ENCODE results near the gene CCDC27. TPM values are rescaled to one million over a fixed set of nuclear protein-coding genes. Genes with fewer than 3 reads are reported as not detected.

Gene CCDC27
- total and polyA plus RNA-seq, 2 of the 8 experiments (the other 6 are each of a cell fraction or from before 2014, with no cell fraction given) = 0.15 TPM; not detected in 1

DNA sequence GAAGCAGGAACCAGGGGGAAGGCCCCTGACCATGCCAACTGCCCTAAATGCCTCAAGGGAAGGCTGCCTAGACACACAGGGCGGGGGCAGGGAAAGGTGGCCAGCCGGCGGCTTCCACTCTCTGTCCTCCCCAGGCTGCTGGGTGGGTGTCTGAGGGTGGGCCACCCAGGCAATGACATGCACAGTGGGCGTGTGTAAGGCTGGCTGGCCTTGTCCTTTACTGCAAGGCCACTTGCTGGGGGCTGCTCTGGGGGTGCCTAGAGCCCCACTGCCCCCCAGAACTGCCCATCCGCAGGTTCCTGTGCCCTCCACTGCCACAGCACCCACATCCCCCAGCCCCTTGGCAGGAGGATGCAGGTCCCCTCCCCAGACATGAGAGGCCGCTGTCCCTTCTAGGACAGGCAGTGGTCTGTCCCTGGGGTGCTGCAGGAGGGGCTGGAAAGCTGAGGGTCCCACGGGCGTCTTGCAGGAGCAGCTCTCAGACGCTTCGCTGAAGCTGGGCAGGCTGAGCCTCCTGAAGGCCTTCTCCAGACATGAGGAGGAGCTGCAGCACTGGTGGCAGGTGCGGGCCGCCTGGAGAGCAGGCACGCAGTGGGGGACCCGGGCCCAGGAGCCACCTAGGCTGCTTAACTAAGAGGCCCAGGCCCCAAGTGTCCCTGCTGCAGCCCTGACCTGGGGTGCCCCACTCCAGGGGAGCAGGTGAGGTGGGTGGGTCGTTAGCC lies 10.1 kb downstream of the CCDC27 start:
- WGBS, 2 experiments (ENCODE audit: extremely low coverage in 1 of 2, insufficient coverage in 1 of 2, insufficient read length in 1 of 2, insufficient replicate concordance in 2 of 2, low coverage in 1 of 2, low lambda C conversion rate in 2 of 2, missing lambda C conversion rate in 1 of 2) = 84% methylated on average over 14 of the region's 15 CpGs; no CpG with 5 or more reads in 1 of the 2 experiments
- TF ChIP-seq GTF2F1 (IDR thresholded peaks at IDR 0.05; ENCODE audit: borderline replicate concordance, low read depth, low read length) (no peak), JUN (IDR thresholded peaks at IDR 0.05; ENCODE audit: low read depth, low read length) (no peak), MAFK (IDR thresholded peaks at IDR 0.05; ENCODE audit: low read depth, low read length) (no peak), RAD21 (IDR thresholded peaks at IDR 0.05 in 1 of 2, conservative IDR thresholded peaks at IDR 0.05 in 1 of 2; ENCODE audit: low read depth in 2 of 2, low read length in 2 of 2) (no peak), TEAD4 (IDR thresholded peaks at IDR 0.05; ENCODE audit: low read depth, low read length) (no peak)
- TF ChIP-seq, protein P1, sequence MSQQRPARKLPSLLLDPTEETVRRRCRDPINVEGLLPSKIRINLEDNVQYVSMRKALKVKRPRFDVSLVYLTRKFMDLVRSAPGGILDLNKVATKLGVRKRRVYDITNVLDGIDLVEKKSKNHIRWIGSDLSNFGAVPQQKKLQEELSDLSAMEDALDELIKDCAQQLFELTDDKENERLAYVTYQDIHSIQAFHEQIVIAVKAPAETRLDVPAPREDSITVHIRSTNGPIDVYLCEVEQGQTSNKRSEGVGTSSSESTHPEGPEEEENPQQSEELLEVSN (IDR thresholded peaks at IDR 0.05) = no peak

More for the DNA sequence above, 10.1 kb downstream of the CCDC27 start:
- H2BK15ac ChIP-seq (ENCODE audit: low read length) = no peak overlapping the region
- H3K4ac ChIP-seq (replicated peaks; ENCODE audit: insufficient read length, low read depth, low read length) = peak overlapping the region; percentile 38
- H3K79me2 ChIP-seq (ENCODE audit: control insufficient read depth in 1 of 2, insufficient read depth in 2 of 2, low read length in 2 of 2) = no peaks in the 10 kb centered on the region
- ChIA-PET POLR2A (ENCODE audit: partially characterized antibody) (interaction anchor here (2.9 kb wide), 1 partner anchor 9 kb away, joined by 10 read pairs; no protein-coding TSS in a partner anchor), CTCF (ENCODE audit: partially characterized antibody) (interaction anchor here (1.4 to 4.2 kb wide), 3 partner anchors 11 to 38 kb away, joined by 3 to 15 read pairs (median 5); no protein-coding TSS in a partner anchor)
- no peak overlapping the region for H3K4me2 ChIP-seq (ENCODE audit: insufficient read depth in 1 of 2, low read depth in 2 of 2, low read length in 2 of 2)
- H3K18ac ChIP-seq (ENCODE audit: extremely low read depth, low read length) = no peak overlapping the region
- H4K91ac ChIP-seq (replicated peaks; ENCODE audit: insufficient read length, low read length) = no peak overlapping the region
- no peak overlapping the region for H2BK120ac ChIP-seq (replicated peaks; ENCODE audit: low read depth, low read length)
- no peak overlapping the region for H2BK12ac ChIP-seq (ENCODE audit: low read depth, low read length)
- no peak overlapping the region for H2BK20ac ChIP-seq (ENCODE audit: low read length)
- no peak overlapping the region for H3K23ac ChIP-seq (ENCODE audit: insufficient read length)
- no peak overlapping the region for H2AFZ ChIP-seq (ENCODE audit: low read length)
- H3K9ac ChIP-seq (replicated peaks in 1 of 4; ENCODE audit: extremely low read depth in 1 of 4, low read depth in 3 of 4, low read length in 3 of 4) = no peak overlapping the region
- no peak for FAIRE-seq
- no peaks in the 10 kb centered on the region for H4K20me1 ChIP-seq (replicated peaks in 1 of 2; ENCODE audit: control insufficient read depth in 1 of 2, insufficient read depth in 2 of 2, low read length in 2 of 2)
- no peaks in the 10 kb centered on the region for H3K4me1 ChIP-seq (replicated peaks in 1 of 4; ENCODE audit: control insufficient read depth in 3 of 4, insufficient read depth in 4 of 4, low read length in 3 of 4)
- peaks cover 3 to 5% of the 10 kb centered on the region in 2 experiments; a peak in 1 of 4 replicates for H3K9me3 ChIP-seq (ENCODE audit: insufficient read depth in 2 of 2, low read depth in 1 of 2, low read length in 1 of 2)
- H4K8ac ChIP-seq (ENCODE audit: extremely low read depth, insufficient read depth, low read length) = no peak overlapping the region; the same call in 1 of the 2 replicates
- no peaks in the 10 kb centered on the region for H3K23me2 ChIP-seq (ENCODE audit: low read depth, low read length)
- H3K4me3 ChIP-seq (ENCODE audit: extremely low read depth in 1 of 4, insufficient read depth in 2 of 4, low read depth in 3 of 4, low read length in 4 of 4) = no peak overlapping the region
- H2AK5ac ChIP-seq (ENCODE audit: low read depth, low read length) = no peak overlapping the region
- H3K79me1 ChIP-seq (ENCODE audit: low read depth, low read length) = no peaks in the 10 kb centered on the region
- H3K36me3 ChIP-seq (ENCODE audit: control insufficient read depth in 2 of 4, insufficient read depth in 4 of 4, low read length in 3 of 4) = no peaks in the 10 kb centered on the region
- H3K56ac ChIP-seq (replicated peaks; ENCODE audit: insufficient read length, low read depth, low read length) = no peak overlapping the region
- no peak for DNase-seq (ENCODE audit: low read depth in 1 of 2, low spot score in 2 of 2)
- H3K27me3 ChIP-seq (replicated peaks in 1 of 4; ENCODE audit: control insufficient read depth in 3 of 4, extremely low read depth in 1 of 4, insufficient read depth in 3 of 4, low read length in 3 of 4) = peaks cover 0 to 2% (median 0%) of the 10 kb centered on the region in 4 experiments; a peak in 2 of 7 replicates
- H2BK5ac ChIP-seq (ENCODE audit: low read depth, low read length) = no peak overlapping the region
- H3K14ac ChIP-seq (ENCODE audit: insufficient read length) = no peak overlapping the region
- no peak overlapping the region for H4K5ac ChIP-seq (ENCODE audit: insufficient read length, low read depth, low read length)
- H3K27ac ChIP-seq (ENCODE audit: low read depth, low read length) = no peak overlapping the region

Measured in H1 (cell line).